Measurements from ENCODE around the gene HDGFL1. TPM values are rescaled to one million over a fixed set of nuclear protein-coding genes. Genes with fewer than 3 reads are reported as not detected.

Gene HDGFL1
- total RNA-seq, 1 experiment from 2014 or later = not detected

GRCh38 chr6:22580337-22580736 lies 11.0 kb downstream of the HDGFL1 start:
- Histone ChIP-seq H3K79me2 (ENCODE audit: low read length) (no peaks in the 10 kb centered on the region), H3K9me2 (replicated peaks; ENCODE audit: low read length) (no peaks in the 10 kb centered on the region), H3K4me3 (ENCODE audit: low read length) (no peak overlapping the region), H3K36me3 (ENCODE audit: low read depth, low read length) (no peaks in the 10 kb centered on the region), H4K20me1 (ENCODE audit: low read length) (no peaks in the 10 kb centered on the region), H3F3A (ENCODE audit: low read length, unreplicated experiment) (no peaks in the 10 kb centered on the region), H3K4me1 (ENCODE audit: insufficient read depth, low read length) (peaks cover 7% of the 10 kb centered on the region), H3K9me3 (ENCODE audit: low read length) (no peaks in the 10 kb centered on the region), H3K4me2 (ENCODE audit: low read length) (no peak overlapping the region), H2AFZ (ENCODE audit: low read length) (no peak overlapping the region), H3K27ac (ENCODE audit: low read length) (no peak overlapping the region), H3K9ac (ENCODE audit: low read length) (no peak overlapping the region), H3K27me3 (ENCODE audit: low read length) (no peaks in the 10 kb centered on the region)
- ATAC-seq = no peak
- TF ChIP-seq CTCF (conservative IDR thresholded peaks at IDR 0.05; ENCODE audit: low read depth, low read length) = no peak
- no peak for TF ChIP-seq EZH2 (IDR thresholded peaks at IDR 0.05; ENCODE audit: low read length, unreplicated experiment)
- TF ChIP-seq EZH2phosphoT487 (IDR thresholded peaks at IDR 0.05; ENCODE audit: borderline replicate concordance, low read length) = no peak
- POLR2A ChIA-PET (ENCODE audit: unreplicated experiment) = no interaction called here
- CTCF ChIA-PET = no interaction called here
- DNase-seq = no peak
- no TSS peak for BruUV-seq (replicated peaks)
- intact Hi-C loops (cut with micrococcal nuclease) = no loop called here

DNA sequence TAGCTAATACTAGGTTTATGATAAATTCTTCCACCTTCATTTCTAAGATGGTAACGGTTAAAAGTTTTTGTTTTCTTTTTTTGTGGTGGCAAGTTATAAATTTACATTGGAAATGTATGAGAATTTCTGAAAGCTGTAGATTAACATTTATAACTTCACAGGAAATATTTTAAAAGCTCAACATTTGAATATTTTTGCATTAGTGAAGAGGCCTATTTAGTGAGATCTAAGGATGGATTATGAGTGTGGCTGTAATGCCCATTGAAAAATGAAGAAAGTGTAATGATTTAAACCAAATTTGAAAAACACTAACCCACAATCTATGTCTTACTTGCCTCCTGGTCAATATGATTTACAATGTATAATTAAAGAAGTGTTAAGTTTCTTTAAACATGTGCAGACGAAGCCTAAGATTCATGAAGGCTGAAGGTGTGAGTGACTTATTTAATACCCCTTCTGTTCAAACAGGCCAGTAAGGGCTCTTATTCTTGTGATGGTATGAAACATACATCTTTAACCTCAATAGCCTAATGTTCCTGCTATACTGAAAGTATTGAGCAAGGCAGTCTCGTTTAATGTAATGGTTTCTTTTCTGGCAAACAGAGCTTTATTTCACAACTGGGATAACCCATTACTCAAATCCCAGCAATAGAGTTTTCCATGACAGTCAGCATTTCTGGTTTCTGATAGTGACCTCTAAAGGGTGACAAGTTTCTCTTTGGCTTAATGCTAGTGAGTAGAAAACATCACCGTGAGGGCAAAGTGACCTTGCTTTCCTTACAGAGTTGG lies 13.2 kb downstream of the HDGFL1 start:
- Histone ChIP-seq H3K4me2 (ENCODE audit: low read length) (no peak overlapping the region), H2AFZ (ENCODE audit: low read length) (no peak overlapping the region), H3K9me2 (replicated peaks; ENCODE audit: low read length) (no peaks in the 10 kb centered on the region), H3K9me3 (ENCODE audit: low read length) (no peaks in the 10 kb centered on the region), H3K27me3 (ENCODE audit: low read length) (no peaks in the 10 kb centered on the region), H3F3A (ENCODE audit: low read length, unreplicated experiment) (no peaks in the 10 kb centered on the region), H3K4me3 (ENCODE audit: low read length) (no peak overlapping the region), H3K9ac (ENCODE audit: low read length) (no peak overlapping the region), H3K36me3 (ENCODE audit: low read depth, low read length) (no peaks in the 10 kb centered on the region), H3K79me2 (ENCODE audit: low read length) (no peaks in the 10 kb centered on the region), H4K20me1 (ENCODE audit: low read length) (no peaks in the 10 kb centered on the region), H3K4me1 (ENCODE audit: insufficient read depth, low read length) (no peaks in the 10 kb centered on the region), H3K27ac (ENCODE audit: low read length) (no peak overlapping the region)
- ATAC-seq = no peak
- intact Hi-C loops (cut with micrococcal nuclease) = no loop called here
- CTCF ChIA-PET = no interaction called here
- TF ChIP-seq EZH2phosphoT487 (IDR thresholded peaks at IDR 0.05; ENCODE audit: borderline replicate concordance, low read length) (no peak), CTCF (conservative IDR thresholded peaks at IDR 0.05; ENCODE audit: low read depth, low read length) (no peak), EZH2 (IDR thresholded peaks at IDR 0.05; ENCODE audit: low read length, unreplicated experiment) (no peak)
- no peak for DNase-seq
- POLR2A ChIA-PET (ENCODE audit: unreplicated experiment) = no interaction called here
- BruUV-seq (replicated peaks) = no TSS peak

GRCh38 chr6:22583230-22583629 lies 13.9 kb downstream of the HDGFL1 start:
- Histone ChIP-seq H3K27ac (ENCODE audit: low read length) (no peak overlapping the region), H3F3A (ENCODE audit: low read length, unreplicated experiment) (no peaks in the 10 kb centered on the region), H4K20me1 (ENCODE audit: low read length) (no peaks in the 10 kb centered on the region), H3K9me3 (ENCODE audit: low read length) (no peaks in the 10 kb centered on the region), H3K36me3 (ENCODE audit: low read depth, low read length) (no peaks in the 10 kb centered on the region), H3K9me2 (replicated peaks; ENCODE audit: low read length) (no peaks in the 10 kb centered on the region), H3K27me3 (ENCODE audit: low read length) (no peaks in the 10 kb centered on the region), H2AFZ (ENCODE audit: low read length) (no peak overlapping the region), H3K79me2 (ENCODE audit: low read length) (no peaks in the 10 kb centered on the region), H3K9ac (ENCODE audit: low read length) (no peak overlapping the region), H3K4me1 (ENCODE audit: insufficient read depth, low read length) (no peaks in the 10 kb centered on the region), H3K4me3 (ENCODE audit: low read length) (no peak overlapping the region), H3K4me2 (ENCODE audit: low read length) (no peak overlapping the region)
- no TSS peak for BruUV-seq (replicated peaks)
- DNase-seq (no peak), ATAC-seq (no peak)
- no peak for TF ChIP-seq EZH2 (IDR thresholded peaks at IDR 0.05; ENCODE audit: low read length, unreplicated experiment)
- TF ChIP-seq CTCF (conservative IDR thresholded peaks at IDR 0.05; ENCODE audit: low read depth, low read length) = no peak
- no peak for TF ChIP-seq EZH2phosphoT487 (IDR thresholded peaks at IDR 0.05; ENCODE audit: borderline replicate concordance, low read length)
- ChIA-PET POLR2A (ENCODE audit: unreplicated experiment) (no interaction called here), CTCF (no interaction called here)
- intact Hi-C loops (cut with micrococcal nuclease) = no loop called here
